ENCODE measurements around the gene PIGW. TPM values are rescaled to one million over a fixed set of nuclear protein-coding genes. Genes with fewer than 3 reads are reported as not detected.

Gene PIGW
- total RNA-seq, 1 experiment from 2014 or later = 10.7 TPM

DNA sequence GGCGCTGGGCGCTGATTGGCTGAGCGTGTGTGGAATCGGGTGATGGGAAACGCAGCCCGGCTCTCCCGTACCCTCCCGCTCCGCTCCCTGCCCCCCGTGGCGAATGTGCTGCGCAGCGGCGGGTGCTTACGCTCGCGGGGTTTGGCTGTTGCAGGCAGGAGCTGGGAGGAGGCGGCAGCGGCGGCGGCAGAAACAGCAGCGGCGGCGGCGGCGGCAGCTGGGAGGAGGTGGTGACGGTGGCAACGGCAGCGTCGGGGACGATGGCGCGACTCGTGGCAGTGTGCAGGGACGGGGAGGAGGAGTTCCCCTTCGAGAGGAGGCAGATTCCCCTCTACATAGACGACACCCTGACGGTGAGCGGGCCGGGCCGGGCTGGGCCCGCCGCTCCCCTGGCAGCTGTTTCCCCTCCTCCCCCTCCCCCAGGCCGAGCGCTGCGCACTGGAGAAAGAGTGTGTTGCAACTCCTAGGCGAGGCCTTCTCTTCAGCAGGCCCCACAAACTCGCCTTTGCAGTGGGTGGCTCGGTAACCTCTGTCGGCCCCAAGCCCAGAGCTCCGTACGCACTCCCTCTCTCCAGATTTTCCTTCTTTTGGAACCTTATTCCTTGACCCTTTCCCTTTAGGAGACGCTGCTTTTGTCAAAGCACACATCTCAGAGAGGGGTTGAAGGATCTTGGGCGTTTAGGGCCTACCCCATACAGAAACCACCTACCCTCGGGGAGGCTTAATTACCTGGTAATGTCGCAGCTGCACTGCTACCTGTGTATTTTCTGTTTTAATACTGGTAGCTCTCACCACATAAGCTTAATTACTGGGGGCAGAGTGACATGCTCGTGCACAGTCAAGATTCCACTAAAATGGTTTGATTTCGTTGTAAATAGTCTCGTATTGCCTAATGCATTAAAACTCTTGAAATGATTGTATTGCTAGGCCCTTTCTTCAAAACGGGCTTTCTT is 11.0 kb downstream of the PIGW start:
- Histone ChIP-seq H3K27me3 (ENCODE audit: control insufficient read depth, insufficient read depth, low read length) (no peaks in the 10 kb centered on the region), H3K36me3 (replicated peaks; ENCODE audit: control insufficient read depth, insufficient read depth, low read length) (no peaks in the 10 kb centered on the region), H3K4me3 (ENCODE audit: insufficient read depth, low read depth, low read length) (peak overlapping the region; percentile 92)
- peak; percentile 99 for DNase-seq

DNA sequence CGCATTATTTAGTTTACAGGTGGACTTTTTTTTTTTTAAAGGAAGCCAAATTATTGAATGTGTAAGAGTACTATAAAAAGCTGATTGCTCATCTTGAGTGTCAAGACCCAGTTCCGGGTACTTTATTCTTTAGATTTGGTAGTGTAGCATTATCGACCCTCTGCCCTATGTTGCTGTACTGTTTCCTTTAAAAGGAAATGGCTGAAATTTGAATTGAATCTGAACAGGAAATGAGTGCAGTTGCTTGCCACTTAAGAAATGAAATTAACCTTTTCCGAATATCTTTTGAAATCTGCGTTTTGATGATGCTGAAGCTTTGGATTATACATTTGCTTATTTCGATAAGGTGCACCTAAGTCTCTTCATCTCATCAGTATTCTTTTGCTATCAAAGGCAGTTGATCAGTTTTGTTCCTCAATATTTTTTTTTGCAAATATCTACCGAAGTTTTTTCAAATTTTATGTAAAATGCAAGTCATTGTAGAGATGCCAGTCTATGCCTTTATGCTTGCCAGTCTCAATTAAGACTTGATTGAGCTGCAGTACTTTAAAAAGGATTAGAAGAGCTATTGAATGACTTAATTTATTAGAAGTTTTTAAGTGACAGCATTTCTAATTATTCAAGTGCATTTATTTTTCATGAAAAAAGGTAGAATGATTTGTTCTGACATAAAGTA is 11.8 kb downstream of the PIGW start:
- Histone ChIP-seq H3K36me3 (replicated peaks; ENCODE audit: control insufficient read depth, insufficient read depth, low read length) (no peaks in the 10 kb centered on the region), H3K27me3 (ENCODE audit: control insufficient read depth, insufficient read depth, low read length) (no peaks in the 10 kb centered on the region), H3K4me3 (ENCODE audit: insufficient read depth, low read depth, low read length) (peak overlapping the region; percentile 92)
- no peak for DNase-seq

DNA sequence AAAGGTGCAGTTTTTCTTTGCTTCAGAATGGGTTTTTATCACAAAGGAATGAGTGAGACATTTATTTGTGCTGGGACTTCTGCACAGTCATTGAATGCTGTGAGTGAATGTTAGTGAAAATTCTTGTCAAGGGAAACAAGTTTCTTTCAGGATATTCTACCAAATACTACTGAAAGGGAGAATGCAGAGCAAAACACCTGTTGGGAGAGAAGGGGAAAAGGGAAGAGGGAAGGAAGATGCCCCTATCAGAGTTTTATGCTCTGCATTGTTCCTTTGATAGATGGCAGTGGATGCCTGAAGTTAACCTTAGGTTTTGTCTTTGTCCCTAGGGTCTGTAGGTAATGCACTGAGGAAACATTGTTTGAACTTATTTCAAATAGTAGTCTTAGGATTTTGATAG is 13.0 kb downstream of the PIGW start:
- no peaks in the 10 kb centered on the region for H3K27me3 ChIP-seq (ENCODE audit: control insufficient read depth, insufficient read depth, low read length)
- no peak for DNase-seq
- H3K4me3 ChIP-seq (ENCODE audit: insufficient read depth, low read depth, low read length) = no peak overlapping the region
- no peaks in the 10 kb centered on the region for H3K36me3 ChIP-seq (replicated peaks; ENCODE audit: control insufficient read depth, insufficient read depth, low read length)

DNA sequence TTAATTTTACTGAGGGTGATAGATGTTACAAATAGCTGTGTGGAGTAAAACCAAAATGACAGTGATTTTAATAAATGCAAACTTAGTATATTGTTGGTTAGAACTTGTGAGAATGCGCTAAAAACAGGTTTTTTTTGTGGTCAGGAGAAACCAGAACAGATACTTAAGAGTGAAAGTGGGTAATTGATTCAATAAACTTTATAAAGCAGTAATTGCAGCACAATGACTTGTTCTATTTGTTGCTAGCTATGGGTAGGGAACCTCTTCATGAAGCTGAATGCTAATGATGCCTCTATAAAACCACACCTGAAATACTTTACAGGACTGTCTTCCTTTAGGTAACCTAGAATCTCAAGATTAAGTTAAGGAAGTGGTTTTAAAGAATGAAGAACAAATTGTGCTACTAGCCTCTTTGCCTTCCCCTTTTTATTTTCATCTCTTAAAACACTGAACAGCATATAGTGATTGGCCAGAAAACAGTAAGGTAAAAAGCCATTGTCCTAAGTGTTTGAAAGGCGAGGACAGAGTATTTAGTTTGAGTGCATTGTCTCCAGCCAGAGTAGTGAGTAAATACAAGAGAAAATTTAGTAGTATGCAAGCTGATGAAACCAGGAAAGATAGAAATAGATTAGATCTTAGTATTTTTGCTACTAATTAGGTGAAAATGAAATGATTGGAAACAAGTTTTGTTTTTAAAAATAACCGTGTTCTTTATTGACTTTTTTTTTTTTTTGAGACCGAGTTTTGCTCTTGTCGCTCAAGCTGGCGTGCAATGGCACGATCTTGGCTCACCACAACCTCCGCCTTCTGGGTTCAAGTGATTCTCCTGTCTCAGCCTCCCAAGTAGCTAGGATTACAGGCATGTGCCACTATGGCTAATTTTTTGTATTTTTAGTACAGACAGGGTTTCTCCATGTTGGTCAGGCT is 16.0 kb downstream of the PIGW start:
- Histone ChIP-seq H3K36me3 (replicated peaks; ENCODE audit: control insufficient read depth, insufficient read depth, low read length) (no peaks in the 10 kb centered on the region; the same call in 1 of the 2 replicates), H3K4me3 (ENCODE audit: insufficient read depth, low read depth, low read length) (no peak overlapping the region), H3K27me3 (ENCODE audit: control insufficient read depth, insufficient read depth, low read length) (no peaks in the 10 kb centered on the region)
- no peak for DNase-seq

DNA sequence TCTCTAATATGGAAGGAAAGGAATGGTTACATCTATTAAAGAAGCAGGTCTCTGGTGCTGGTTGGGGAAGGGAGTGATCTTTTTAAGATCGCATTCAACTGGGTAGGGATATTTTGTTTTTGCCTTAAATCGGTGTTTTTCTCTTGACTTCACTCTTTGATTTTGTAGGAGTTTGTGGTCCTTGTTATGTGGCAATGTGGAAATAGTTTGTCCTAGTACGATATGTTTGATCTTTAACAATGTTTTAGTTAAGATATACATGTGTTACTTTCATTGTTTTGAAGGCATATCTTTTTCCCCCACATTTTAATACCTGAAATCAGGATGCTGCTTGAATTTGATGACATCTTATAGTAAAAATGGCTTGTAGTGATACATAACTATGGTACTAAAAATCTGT is 18.7 kb downstream of the PIGW start:
- no peaks in the 10 kb centered on the region for H3K27me3 ChIP-seq (ENCODE audit: control insufficient read depth, insufficient read depth, low read length)
- no peak for DNase-seq
- H3K4me3 ChIP-seq (ENCODE audit: insufficient read depth, low read depth, low read length) = no peak overlapping the region
- peaks cover 4% of the 10 kb centered on the region for H3K36me3 ChIP-seq (replicated peaks; ENCODE audit: control insufficient read depth, insufficient read depth, low read length)

DNA sequence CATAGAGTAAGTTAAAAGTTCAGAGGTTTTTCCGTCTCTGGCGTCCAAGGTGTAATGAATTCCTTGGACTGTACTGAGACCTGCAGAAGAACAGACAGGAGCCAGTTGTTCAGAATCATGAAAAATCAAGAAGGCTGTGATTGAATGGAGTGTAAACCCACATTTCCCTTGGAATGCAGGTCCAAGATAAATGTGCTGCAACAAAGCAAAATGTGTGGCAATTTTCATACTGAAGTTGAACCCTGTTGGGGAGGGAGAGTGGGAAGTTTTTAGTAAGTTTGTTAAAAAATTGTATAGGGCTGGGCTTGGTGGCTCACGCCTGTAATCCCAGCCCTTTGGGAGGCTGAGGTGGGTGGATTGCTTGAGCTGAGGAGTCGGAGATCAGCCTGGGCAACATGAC is 31.3 kb downstream of the PIGW start:
- no peak for DNase-seq
- H3K27me3 ChIP-seq (ENCODE audit: control insufficient read depth, insufficient read depth, low read length) = no peaks in the 10 kb centered on the region
- H3K36me3 ChIP-seq (replicated peaks; ENCODE audit: control insufficient read depth, insufficient read depth, low read length) = peaks cover 4% of the 10 kb centered on the region
- no peak overlapping the region for H3K4me3 ChIP-seq (ENCODE audit: insufficient read depth, low read depth, low read length)

DNA sequence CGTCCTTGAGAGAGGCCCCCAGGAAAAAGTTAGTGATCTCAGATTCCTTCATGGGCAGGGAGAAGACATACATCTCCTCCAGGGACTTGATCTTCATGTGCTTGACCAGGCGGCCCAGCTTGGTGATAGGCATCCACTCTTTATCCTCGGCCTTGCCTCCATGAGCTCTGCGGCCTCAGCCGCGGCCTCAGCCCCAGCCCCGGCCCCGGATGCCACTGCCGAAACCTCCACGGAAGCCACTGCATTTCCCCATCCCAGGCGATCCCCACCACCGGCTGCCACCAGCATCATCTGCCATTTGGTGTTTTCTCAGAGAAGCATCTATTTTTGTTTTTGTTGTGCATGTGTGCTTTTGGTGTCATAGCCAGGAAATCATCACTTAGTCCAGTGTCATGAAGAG is 40.2 kb downstream of the PIGW start:
- peaks cover 8% of the 10 kb centered on the region for H3K36me3 ChIP-seq (replicated peaks; ENCODE audit: control insufficient read depth, insufficient read depth, low read length)
- H3K27me3 ChIP-seq (ENCODE audit: control insufficient read depth, insufficient read depth, low read length) = no peaks in the 10 kb centered on the region
- no peak for DNase-seq
- H3K4me3 ChIP-seq (ENCODE audit: insufficient read depth, low read depth, low read length) = no peak overlapping the region

DNA sequence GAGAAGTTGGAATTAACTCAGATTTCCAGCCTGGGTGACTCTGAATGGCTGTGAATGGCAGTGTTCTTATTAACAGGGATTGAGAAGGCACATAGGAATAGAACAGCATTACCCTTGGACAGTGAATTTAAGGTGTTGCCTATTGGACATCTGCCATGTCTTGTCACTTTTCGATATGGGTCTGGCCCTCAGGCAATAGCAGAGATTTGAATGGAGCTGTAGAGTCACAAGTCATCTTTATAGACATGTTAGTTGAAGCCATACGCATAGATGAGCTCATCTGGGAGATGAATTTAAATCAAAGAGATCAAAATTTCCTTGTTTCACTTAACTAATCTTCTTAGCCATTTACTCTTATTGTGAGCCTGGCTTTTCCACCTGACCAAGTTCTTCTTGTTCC is 42.0 kb downstream of the PIGW start:
- Histone ChIP-seq H3K36me3 (replicated peaks; ENCODE audit: control insufficient read depth, insufficient read depth, low read length) (peaks cover 11% of the 10 kb centered on the region), H3K4me3 (ENCODE audit: insufficient read depth, low read depth, low read length) (no peak overlapping the region), H3K27me3 (ENCODE audit: control insufficient read depth, insufficient read depth, low read length) (no peaks in the 10 kb centered on the region)
- DNase-seq = no peak

DNA sequence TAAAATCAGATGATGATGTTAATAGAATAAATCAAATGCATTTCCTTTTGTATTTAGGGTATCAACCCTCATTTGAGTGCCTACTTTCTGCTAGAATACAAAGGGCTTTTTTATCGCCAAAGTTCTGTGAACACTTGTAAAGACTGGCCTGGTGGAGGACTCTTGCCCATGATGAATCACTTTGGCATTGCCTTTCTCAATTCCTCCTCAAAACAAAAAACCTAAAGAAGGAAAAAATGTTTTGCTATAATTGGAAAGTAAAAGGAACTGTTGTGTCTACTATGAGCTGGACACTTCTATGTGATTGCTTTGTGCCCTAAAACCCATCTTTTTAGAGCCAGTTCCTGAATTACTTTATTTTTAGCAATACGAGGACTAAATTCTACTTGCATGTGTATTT is 43.9 kb downstream of the PIGW start:
- Histone ChIP-seq H3K4me3 (ENCODE audit: insufficient read depth, low read depth, low read length) (no peak overlapping the region), H3K36me3 (replicated peaks; ENCODE audit: control insufficient read depth, insufficient read depth, low read length) (peaks cover 12% of the 10 kb centered on the region), H3K27me3 (ENCODE audit: control insufficient read depth, insufficient read depth, low read length) (no peaks in the 10 kb centered on the region)
- DNase-seq = no peak

DNA sequence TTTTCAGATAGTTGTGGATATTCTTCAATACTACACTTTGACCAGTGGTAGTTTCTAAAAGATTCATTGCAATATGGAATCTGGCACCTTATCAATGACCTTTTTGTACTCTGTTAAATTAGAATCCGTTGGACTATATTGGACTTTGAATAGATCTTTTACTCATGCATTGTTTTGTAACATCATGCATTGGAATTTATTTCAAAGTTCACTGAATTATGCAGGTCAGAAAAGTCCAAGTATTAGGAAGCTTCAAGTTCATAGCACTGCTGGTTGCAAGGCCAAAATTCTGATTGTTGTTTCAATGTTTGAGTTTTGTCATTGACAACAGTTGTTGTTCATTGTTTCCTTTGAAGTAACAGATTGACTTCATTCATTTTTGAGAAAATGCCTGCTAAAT is 49.0 kb downstream of the PIGW start:
- H3K4me3 ChIP-seq (ENCODE audit: insufficient read depth, low read depth, low read length) = no peak overlapping the region
- H3K36me3 ChIP-seq (replicated peaks; ENCODE audit: control insufficient read depth, insufficient read depth, low read length) = peaks cover 14% of the 10 kb centered on the region
- no peak for DNase-seq
- no peaks in the 10 kb centered on the region for H3K27me3 ChIP-seq (ENCODE audit: control insufficient read depth, insufficient read depth, low read length)

DNA sequence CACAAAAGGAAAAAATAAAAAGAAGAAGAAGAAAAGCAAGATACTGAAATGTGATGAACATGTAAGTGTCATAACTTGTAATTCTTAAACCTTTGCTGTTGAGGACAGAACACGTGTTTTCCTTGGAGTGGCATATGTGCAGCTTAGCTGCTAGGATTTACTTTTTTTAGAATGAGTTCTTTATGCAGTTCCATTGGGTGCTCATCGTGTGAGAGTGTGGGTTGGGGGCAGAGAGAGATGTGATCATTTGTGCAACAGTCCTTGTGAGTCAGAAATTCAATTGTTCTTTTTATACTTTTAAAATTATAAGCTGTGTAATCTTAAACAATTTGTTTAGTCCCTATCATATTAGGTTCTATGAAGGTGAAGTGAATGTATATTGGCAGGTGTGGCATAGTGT is 51.4 kb downstream of the PIGW start:
- Histone ChIP-seq H3K27me3 (ENCODE audit: control insufficient read depth, insufficient read depth, low read length) (no peaks in the 10 kb centered on the region), H3K4me3 (ENCODE audit: insufficient read depth, low read depth, low read length) (no peak overlapping the region), H3K36me3 (replicated peaks; ENCODE audit: control insufficient read depth, insufficient read depth, low read length) (peaks cover 10% of the 10 kb centered on the region)
- DNase-seq = no peak

Other genes with a start within 250 kb of the PIGW start
- gene TBC1D3G, start 211.1 kb upstream of the PIGW start, total RNA-seq (2014; rRNA removed; shearing (Covaris generic)) = not detected in 2 replicates
- 0.55 and 1.3 TPM in 2 replicates for gene TBC1D3H, start 146.6 kb upstream of the PIGW start, total RNA-seq (2014; rRNA removed; shearing (Covaris generic))
- gene ZNHIT3, start 48.3 kb upstream of the PIGW start, total RNA-seq (2014; rRNA removed; shearing (Covaris generic)) = 81.8 and 85.4 TPM in 2 replicates
- gene MYO19, start 119 bp upstream of the PIGW start, total RNA-seq (2014; rRNA removed; shearing (Covaris generic)) = 146 TPM in 2 replicates
- gene GGNBP2, start 9.9 kb downstream of the PIGW start, total RNA-seq (2014; rRNA removed; shearing (Covaris generic)) = 27.6 and 35.7 TPM in 2 replicates
- 38.6 and 46.9 TPM in 2 replicates for gene DHRS11, start 56.9 kb downstream of the PIGW start, total RNA-seq (2014; rRNA removed; shearing (Covaris generic))
- 19.3 and 24.8 TPM in 2 replicates for gene MRM1, start 66.6 kb downstream of the PIGW start, total RNA-seq (2014; rRNA removed; shearing (Covaris generic))